Stimulated activated CD4-positive, alpha-beta T cell treated with anti-CD3 and anti-CD28 coated beads, Interleukin-1b, Interleukin-23, amount 100 ng/mL, for 1 hour (primary cell): Measurements from ENCODE around the gene NLRP10.

Source experiments
- DNase-seq, 2 donors: peaks; one replicate each; pipeline ENCODE4 v3.0.0-alpha.2; 2020; ENCODE audit warnings: low read depth in 2 of 2

The NLRP10 gene

DNA sequence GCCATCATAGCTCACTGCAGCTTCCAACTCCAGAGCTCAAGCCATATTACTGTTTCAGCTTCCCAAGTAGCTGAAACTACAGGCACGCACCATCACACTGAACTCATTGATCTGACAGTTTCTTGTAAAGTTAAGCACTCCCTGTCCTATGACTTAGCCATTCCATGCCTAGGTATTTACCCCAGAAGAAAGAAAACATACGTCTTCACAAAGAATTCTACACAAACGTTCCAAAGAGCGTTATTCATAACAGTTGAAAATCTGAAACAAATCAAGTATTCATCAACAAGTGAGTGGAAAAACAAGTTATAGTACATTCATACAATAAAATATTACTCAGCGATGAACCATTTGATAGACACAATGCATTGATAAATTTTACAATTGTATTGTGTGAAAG is 7.8 kb upstream of the NLRP10 start:
- DNase-seq: no peak

DNA sequence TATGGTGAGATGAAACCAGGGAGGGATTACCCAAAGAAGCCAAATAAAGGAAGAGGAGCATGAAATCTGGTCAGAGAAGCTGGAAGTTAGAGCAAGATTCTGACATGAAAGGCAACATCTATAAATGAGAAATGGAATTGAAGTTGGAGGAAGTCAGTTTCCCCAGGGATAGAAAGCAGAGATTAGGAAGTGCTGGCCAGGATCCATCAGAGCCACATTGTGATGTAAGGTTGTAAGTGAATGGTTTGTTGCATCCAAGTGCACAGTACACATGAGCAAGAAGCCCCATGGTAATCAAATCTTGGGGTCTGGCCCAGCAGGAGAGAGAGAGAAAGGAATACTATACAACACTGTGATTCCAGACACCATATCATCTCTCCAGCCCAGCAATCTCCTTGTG is 6.6 kb upstream of the NLRP10 start:
- no peak for DNase-seq

- no peak for DNase-seq
Observed at GRCh38 chr11:7969756-7970646, 4.8 kb upstream of the NLRP10 start.

- DNase-seq: no peak
Observed at GRCh38 chr11:7968686-7969085, 3.4 kb upstream of the NLRP10 start.

- no peak for DNase-seq
Observed at GRCh38 chr11:7967826-7968225, 2.6 kb upstream of the NLRP10 start.

- no peak for DNase-seq
Observed at GRCh38 chr11:7967097-7967496, 1.9 kb upstream of the NLRP10 start.

GRCh38 chr11:7964873-7965272 is 374 bp downstream of the NLRP10 start:
- DNase-seq: no peak

GRCh38 chr11:7964261-7964660 is 986 bp downstream of the NLRP10 start:
- DNase-seq: no peak

DNA sequence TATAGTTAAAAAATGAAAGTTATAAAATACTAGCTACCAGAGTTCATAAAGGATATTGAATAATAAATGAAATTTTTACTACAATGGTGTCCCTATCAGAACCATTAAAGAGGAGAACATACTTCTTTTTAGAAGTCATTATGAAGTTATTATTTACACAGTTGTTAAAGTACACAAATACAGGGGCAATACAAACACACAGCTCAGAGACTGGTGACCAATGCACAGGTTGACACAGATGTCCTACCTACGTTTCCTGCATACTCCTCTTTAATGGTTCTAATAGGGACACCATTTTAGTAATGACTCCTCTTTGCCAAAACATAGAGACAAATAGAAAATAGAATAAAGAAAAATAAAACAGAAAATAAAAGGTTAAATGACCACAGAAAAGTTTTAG is 10.1 kb downstream of the NLRP10 start:
- DNase-seq: no peak

- DNase-seq: no peak
Observed at GRCh38 chr11:7949934-7950333, 15.3 kb downstream of the NLRP10 start.

GRCh38 chr11:7944123-7944522 is 21.1 kb downstream of the NLRP10 start:
- no peak for DNase-seq

- no peak for DNase-seq
Observed at GRCh38 chr11:7941608-7942007, 23.6 kb downstream of the NLRP10 start, which contains the start of gene OR10A3. Gene OR10A3, minus strand, starts transcription at chr11:7941708. Its CDS starts 2,188 bp downstream, at chr11:7939520.

- DNase-seq: no peak
Observed at GRCh38 chr11:7941146-7941545, 24.1 kb downstream of the NLRP10 start.

DNA sequence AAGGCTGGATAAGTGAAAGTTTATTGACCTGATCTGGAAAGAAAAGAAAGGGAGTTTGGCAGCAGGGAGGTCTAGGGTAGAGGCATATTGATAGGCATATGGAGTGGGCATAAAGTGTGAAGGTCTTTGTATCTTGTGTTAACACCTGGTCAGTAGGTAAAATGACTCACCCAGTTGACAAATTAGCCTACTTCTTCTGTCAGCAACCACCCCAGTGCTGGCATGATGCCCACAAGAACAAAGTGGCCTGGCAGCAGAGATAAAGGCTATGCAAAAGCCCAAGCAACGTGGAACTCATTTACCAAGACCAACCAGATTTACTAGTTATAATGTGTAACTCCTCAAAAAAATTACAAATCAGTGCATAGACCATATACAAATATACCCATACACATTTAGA is 28.6 kb downstream of the NLRP10 start:
- no peak for DNase-seq

DNA sequence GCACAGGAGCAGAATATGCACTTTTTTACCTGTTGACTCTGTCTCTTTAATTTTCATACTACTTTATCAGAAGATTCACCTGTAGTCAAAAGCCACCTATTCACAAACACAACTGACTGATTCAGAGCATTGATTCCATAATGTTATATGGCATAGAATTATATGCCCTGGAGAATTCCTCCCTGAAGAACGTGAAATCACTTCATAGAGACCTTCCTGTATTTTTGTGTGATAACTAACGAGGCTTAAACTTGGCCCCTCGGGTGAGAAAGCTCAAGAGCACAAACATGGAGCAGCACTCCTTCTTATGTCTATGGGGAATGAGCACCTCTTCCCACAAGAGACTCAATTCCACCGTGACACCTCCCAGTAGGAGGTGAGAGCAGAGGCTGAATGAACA is 34.1 kb downstream of the NLRP10 start, which contains the start of gene OR10A6:
OR10A6 (minus strand) TSS at position 101 of the 400 bp plus-strand sequence. CDS start 2,606 bp downstream, outside the sequence.
- no peak for DNase-seq

DNA sequence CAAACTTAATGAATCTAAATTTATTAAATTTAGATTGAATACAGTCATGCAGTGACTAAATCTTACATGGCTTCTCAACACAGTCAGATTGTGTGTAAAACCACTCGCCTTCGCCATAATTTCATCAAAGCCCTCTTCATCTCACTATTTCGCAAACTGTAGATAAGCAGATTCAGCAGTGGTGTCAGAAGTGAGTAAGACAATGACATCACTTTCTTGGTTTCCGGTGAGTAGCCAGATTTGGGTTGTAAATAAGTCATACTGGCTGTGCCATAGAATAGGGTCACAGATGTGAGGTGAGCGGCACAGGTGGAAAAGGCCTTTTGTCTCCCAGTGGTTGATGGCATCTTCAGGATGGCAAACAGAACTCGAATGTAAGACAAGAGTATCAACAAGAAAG is 37.6 kb downstream of the NLRP10 start:
- DNase-seq: no peak

GRCh38 chr11:7924536-7924935 is 40.7 kb downstream of the NLRP10 start:
- no peak for DNase-seq

DNA sequence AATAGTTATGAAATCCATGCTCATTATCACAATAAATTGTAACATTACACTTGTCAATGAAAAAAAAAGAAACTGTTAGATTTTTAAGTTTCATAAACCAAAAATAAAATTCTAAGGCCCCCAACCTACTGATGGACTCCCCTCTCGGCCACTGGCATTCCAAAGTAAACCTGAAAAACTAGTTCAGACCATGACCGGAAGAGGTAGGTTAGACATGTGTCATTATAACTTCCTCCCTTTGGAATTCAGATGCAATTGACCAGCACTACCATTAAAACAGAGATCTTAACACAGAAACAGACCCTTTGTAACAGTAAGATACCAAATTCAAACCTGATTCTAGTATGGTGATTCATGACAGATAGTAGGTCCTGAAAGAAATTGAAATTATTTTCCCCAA is 47.1 kb downstream of the NLRP10 start:
- no peak for DNase-seq
